ENCODE data around the gene RPH3AL.

The RPH3AL gene

GRCh38 chr17:310111-311010, 42.2 kb downstream of the RPH3AL start:
- DNase-seq (ENCODE audit: low spot score), result no peak
- TF ChIP-seq CTCF (IDR thresholded peaks at IDR 0.05; ENCODE audit: extremely low read depth, missing control alignments), result no peak

GRCh38 chr17:309361-309888, 43.2 kb downstream of the RPH3AL start:
- no peak for TF ChIP-seq CTCF (IDR thresholded peaks at IDR 0.05; ENCODE audit: extremely low read depth, missing control alignments)
- DNase-seq (ENCODE audit: low spot score), result no peak

- no peak for DNase-seq (ENCODE audit: low spot score)
- TF ChIP-seq CTCF (IDR thresholded peaks at IDR 0.05; ENCODE audit: extremely low read depth, missing control alignments), result no peak
These were observed 44.7 kb downstream of the RPH3AL start for GRCh38 chr17:307741-308507.

- no peak for TF ChIP-seq CTCF (IDR thresholded peaks at IDR 0.05; ENCODE audit: extremely low read depth, missing control alignments)
- DNase-seq (ENCODE audit: low spot score), result no peak
These were observed 45.3 kb downstream of the RPH3AL start for GRCh38 chr17:307295-307691.

- DNase-seq (ENCODE audit: low spot score), result no peak
- no peak for TF ChIP-seq CTCF (IDR thresholded peaks at IDR 0.05; ENCODE audit: extremely low read depth, missing control alignments)
These were observed 45.9 kb downstream of the RPH3AL start for GRCh38 chr17:306536-307294.

GRCh38 chr17:306116-306515, 46.5 kb downstream of the RPH3AL start:
- TF ChIP-seq CTCF (IDR thresholded peaks at IDR 0.05; ENCODE audit: extremely low read depth, missing control alignments), result no peak
- DNase-seq (ENCODE audit: low spot score), result no peak

Data from GM20000 (cell line).